ENCODE data around the gene TOMM6.

Gene TOMM6

GRCh38 chr6:41744236-41744787, 43.2 kb upstream of the TOMM6 start:
- H3K9me3 Mint-ChIP-seq: no peaks in the 10 kb centered on the region
- no peak overlapping the region for H3K4me3 Mint-ChIP-seq
- no peak for TF ChIP-seq CTCF (IDR thresholded peaks at IDR 0.05; ENCODE audit: unreplicated experiment in 3 of 3)
- peaks cover 6% of the 10 kb centered on the region for H3K4me1 Mint-ChIP-seq
- no peaks in the 10 kb centered on the region for H3K36me3 Mint-ChIP-seq (ENCODE audit: low read depth)
- H3K27me3 Mint-ChIP-seq (ENCODE audit: low read depth): no peaks in the 10 kb centered on the region
- H3K27ac Mint-ChIP-seq: no peak overlapping the region

- Mint-ChIP-seq H3K4me1 (peaks cover 6% of the 10 kb centered on the region), H3K36me3 (ENCODE audit: low read depth) (no peaks in the 10 kb centered on the region), H3K4me3 (no peak overlapping the region), H3K27ac (no peak overlapping the region), H3K9me3 (no peaks in the 10 kb centered on the region), H3K27me3 (ENCODE audit: low read depth) (no peaks in the 10 kb centered on the region)
- TF ChIP-seq CTCF (IDR thresholded peaks at IDR 0.05; ENCODE audit: unreplicated experiment in 3 of 3): no peak
Observed at GRCh38 chr6:41746107-41746506, 41.4 kb upstream of the TOMM6 start.

- Mint-ChIP-seq H3K4me1 (no peaks in the 10 kb centered on the region), H3K4me3 (no peak within 1 kb of the TSS), H3K27ac (no peak within 1 kb of the TSS), H3K9me3 (no peaks in the 10 kb centered on the region), H3K27me3 (ENCODE audit: low read depth) (peaks cover 3% of the 10 kb centered on the region), H3K36me3 (ENCODE audit: low read depth) (no peaks in the 10 kb centered on the region)
- TF ChIP-seq CTCF (IDR thresholded peaks at IDR 0.05; ENCODE audit: unreplicated experiment in 3 of 3): no peak
Observed at GRCh38 chr6:41747256-41748101, 40.0 kb upstream of the TOMM6 start, which contains the start of gene PGC. Gene PGC (minus strand): TSS chr6:41747397. CDS start chr6:41747334, 63 bp downstream.

- H3K27ac Mint-ChIP-seq: no peak overlapping the region
- no peaks in the 10 kb centered on the region for H3K9me3 Mint-ChIP-seq
- no peaks in the 10 kb centered on the region for H3K36me3 Mint-ChIP-seq (ENCODE audit: low read depth)
- no peak overlapping the region for H3K4me3 Mint-ChIP-seq
- no peaks in the 10 kb centered on the region for H3K4me1 Mint-ChIP-seq
- TF ChIP-seq CTCF (IDR thresholded peaks at IDR 0.05; ENCODE audit: unreplicated experiment in 3 of 3): no peak
- peaks cover 3% of the 10 kb centered on the region for H3K27me3 Mint-ChIP-seq (ENCODE audit: low read depth)
Observed at GRCh38 chr6:41748102-41748477, 39.4 kb upstream of the TOMM6 start.

GRCh38 chr6:41748542-41748941, 39.0 kb upstream of the TOMM6 start:
- H3K36me3 Mint-ChIP-seq (ENCODE audit: low read depth): no peaks in the 10 kb centered on the region
- peaks cover 3% of the 10 kb centered on the region for H3K27me3 Mint-ChIP-seq (ENCODE audit: low read depth)
- H3K4me1 Mint-ChIP-seq: no peaks in the 10 kb centered on the region
- H3K4me3 Mint-ChIP-seq: no peak overlapping the region
- no peak overlapping the region for H3K27ac Mint-ChIP-seq
- no peaks in the 10 kb centered on the region for H3K9me3 Mint-ChIP-seq
- no peak for TF ChIP-seq CTCF (IDR thresholded peaks at IDR 0.05; ENCODE audit: unreplicated experiment in 3 of 3)

- Mint-ChIP-seq H3K36me3 (ENCODE audit: low read depth) (no peaks in the 10 kb centered on the region), H3K27me3 (ENCODE audit: low read depth) (peaks cover 6% of the 10 kb centered on the region), H3K4me1 (no peaks in the 10 kb centered on the region), H3K9me3 (no peaks in the 10 kb centered on the region), H3K4me3 (no peak overlapping the region), H3K27ac (no peak overlapping the region)
- TF ChIP-seq CTCF (IDR thresholded peaks at IDR 0.05; ENCODE audit: unreplicated experiment in 3 of 3): no peak
Observed at GRCh38 chr6:41750374-41750773, 37.1 kb upstream of the TOMM6 start.

All from nephron (organoid).